IMR-90 (cell line): Measurements from ENCODE around the gene NTRK3. TPM values are rescaled to one million over a fixed set of nuclear protein-coding genes. Genes with fewer than 3 reads are reported as not detected.

ENCODE experiments used
- ATAC-seq: fragments of 200-7000 bp; cut with Tn5 transposase; 2 replicates; pipeline ENCODE4 v1.9.1; 2020; ENCODE audit warnings: low read depth, mild to moderate bottlenecking, moderate library complexity
- BruUV-seq: library from RNA; stranded (reverse); fragments of 400-500 nt; replicated peaks from 2 replicates; lab custom pipeline; 2021; lab: Mats Ljungman, UMichigan
- CTCF ChIA-PET: fragments of 300-600 bp; formaldehyde crosslinking; extraction: SDS; loops from one replicate; lab custom pipeline; 2021; ENCODE audit warnings: antibody characterized with exemption; lab: Yijun Ruan, JAX
- POLR2A ChIA-PET: fragments of 300-600 bp; sonication (Branson Sonifier 250); formaldehyde crosslinking; loops from one replicate; lab custom pipeline; 2022; ENCODE audit warnings: antibody characterized with exemption; ENCODE audit not compliant: unreplicated experiment; lab: Charles Lee
- DNase-seq: peaks from one replicate; pipeline ENCODE4 v3.0.0; 2013
- H2AFZ ChIP-seq: replicated peaks from 2 replicates; pipeline ENCODE3; 2013; ENCODE audit warnings: low read length, mild to moderate bottlenecking; ENCODE audit not compliant: poor library complexity
- H2AK5ac ChIP-seq: 2 replicates; pipeline ENCODE4 v1.6.1; 2013; ENCODE audit warnings: low read depth, low read length, inconsistent platforms
- H2AK9ac ChIP-seq: replicated peaks from 2 replicates; pipeline ENCODE3; 2013; ENCODE audit warnings: mild to moderate bottlenecking, low read depth, low read length, moderate library complexity; ENCODE audit not compliant: poor library complexity
- H2BK120ac ChIP-seq: 2 replicates; pipeline ENCODE4 v1.6.1; 2013; ENCODE audit warnings: low read depth, low read length, inconsistent platforms
- H2BK15ac ChIP-seq: 3 replicates; pipeline ENCODE4 v1.6.1; 2013; ENCODE audit warnings: low read depth, low read length, inconsistent platforms
- H2BK20ac ChIP-seq: 2 replicates; pipeline ENCODE4 v1.6.1; 2013; ENCODE audit warnings: low read depth, mild to moderate bottlenecking, inconsistent platforms, low read length, moderate library complexity
- H2BK5ac ChIP-seq: 2 replicates; pipeline ENCODE4 v1.6.1; 2013; ENCODE audit warnings: mild to moderate bottlenecking, low read depth, low read length, inconsistent platforms; ENCODE audit not compliant: poor library complexity, severe bottlenecking
- H3K14ac ChIP-seq: replicated peaks from 2 replicates; pipeline ENCODE4 v1.6.1; 2013; ENCODE audit warnings: low read depth, low read length, inconsistent platforms
- H3K18ac ChIP-seq: 2 replicates; pipeline ENCODE4 v1.6.1; 2013; ENCODE audit warnings: low read depth, low read length, control low read depth
- H3K23ac ChIP-seq: 2 replicates; pipeline ENCODE4 v1.6.1; 2013; ENCODE audit warnings: low read depth, low read length, inconsistent platforms
- H3K27ac ChIP-seq: 2 replicates; pipeline ENCODE4 v1.5.1; 2013; ENCODE audit warnings: mild to moderate bottlenecking, control low read depth, low read length; ENCODE audit not compliant: insufficient read depth
- H3K27me3 ChIP-seq: 2 replicates; pipeline ENCODE4 v1.6.1; 2013; ENCODE audit warnings: low read length; ENCODE audit not compliant: control insufficient read depth, insufficient read depth
- H3K36me3 ChIP-seq: 2 replicates; pipeline ENCODE4 v1.6.1; 2013; ENCODE audit warnings: low read length, mixed read lengths; ENCODE audit not compliant: control insufficient read depth, insufficient read depth
- H3K4ac ChIP-seq: 2 replicates; pipeline ENCODE4 v1.6.1; 2013; ENCODE audit warnings: low read depth, low read length, inconsistent platforms
- H3K4me1 ChIP-seq: 2 replicates; pipeline ENCODE4 v1.6.1; 2013; ENCODE audit warnings: low read length, mixed read lengths; ENCODE audit not compliant: control insufficient read depth, insufficient read depth
- H3K4me2 ChIP-seq: 2 replicates; pipeline ENCODE4 v1.6.1; 2013; ENCODE audit warnings: low read depth, mild to moderate bottlenecking, control low read depth, low read length, moderate library complexity
- H3K4me3 ChIP-seq: 2 replicates; pipeline ENCODE4 v1.5.1; 2013; ENCODE audit warnings: low read depth, mild to moderate bottlenecking, control low read depth, low read length, moderate library complexity; ENCODE audit not compliant: insufficient read depth
- H3K56ac ChIP-seq: 2 replicates; pipeline ENCODE4 v1.6.1; 2013; ENCODE audit warnings: low read length, inconsistent platforms; ENCODE audit not compliant: insufficient read depth; ENCODE audit errors: extremely low read depth
- H3K79me1 ChIP-seq, 2 experiments: 2 replicates each; pipeline ENCODE4 v1.6.1; 2013; ENCODE audit warnings: low read length in 2 of 2, inconsistent platforms in 1 of 2, low read depth in 1 of 2
- H3K9ac ChIP-seq: 2 replicates; pipeline ENCODE4 v1.6.1; 2013; ENCODE audit warnings: low read depth, low read length, control low read depth
- H3K9me1 ChIP-seq: 2 replicates; pipeline ENCODE4 v1.6.1; 2013; ENCODE audit warnings: low read length, inconsistent platforms; ENCODE audit not compliant: insufficient read depth
- H3K9me3 ChIP-seq: 2 replicates; pipeline ENCODE4 v1.6.1; 2013; ENCODE audit warnings: low read length; ENCODE audit not compliant: control insufficient read depth, insufficient read depth
- H4K20me1 ChIP-seq: 2 replicates; pipeline ENCODE4 v1.6.1; 2013; ENCODE audit warnings: low read length, inconsistent platforms; ENCODE audit not compliant: insufficient read depth
- H4K5ac ChIP-seq: 2 replicates; pipeline ENCODE4 v1.6.1; 2013; ENCODE audit warnings: mild to moderate bottlenecking, low read depth, low read length, control low read depth
- H4K8ac ChIP-seq, 2 experiments: 2 replicates each; pipeline ENCODE4 v1.6.1; 2013; ENCODE audit warnings: low read depth in 2 of 2, low read length in 2 of 2, control low read depth in 1 of 2, inconsistent platforms in 1 of 2
- H4K91ac ChIP-seq: 2 replicates; pipeline ENCODE4 v1.6.1; 2013; ENCODE audit warnings: low read depth, low read length, inconsistent platforms; ENCODE audit not compliant: insufficient read depth
- BHLHE40 ChIP-seq: fragments of 150-350 bp; IDR thresholded peaks from 2 replicates; pipeline ENCODE4 v1.6.1; 2016; ENCODE audit warnings: mild to moderate bottlenecking, low read depth, low read length
- CEBPB ChIP-seq: IDR thresholded peaks from 2 replicates; pipeline ENCODE4 v1.6.1; 2012; ENCODE audit warnings: low read depth, low read length, improper control_type of control experiment
- CHD1 ChIP-seq: IDR thresholded peaks from 2 replicates; pipeline ENCODE4 v1.6.1; 2012; ENCODE audit warnings: low read depth, low read length, improper control_type of control experiment
- CTCF ChIP-seq: conservative IDR thresholded peaks from 2 replicates; pipeline ENCODE4 v1.5.1; 2012; ENCODE audit warnings: mild to moderate bottlenecking, low read depth, low read length, improper control_type of control experiment
- ELK1 ChIP-seq: fragments of 150-350 bp; IDR thresholded peaks from 2 replicates; pipeline ENCODE4 v1.6.1; 2016; ENCODE audit warnings: low read depth, mild to moderate bottlenecking, low read length, moderate library complexity, borderline replicate concordance
- FOS ChIP-seq: fragments of 150-350 bp; IDR thresholded peaks from 2 replicates; pipeline ENCODE4 v1.6.1; 2016; ENCODE audit warnings: low read depth, low read length
- MAFK ChIP-seq: IDR thresholded peaks from 2 replicates; pipeline ENCODE4 v1.6.1; 2012; ENCODE audit warnings: low read depth, low read length, improper control_type of control experiment
- MAZ ChIP-seq: IDR thresholded peaks from 2 replicates; pipeline ENCODE4 v1.6.1; 2012; ENCODE audit warnings: low read depth, mild to moderate bottlenecking, low read length, improper control_type of control experiment, moderate library complexity, borderline replicate concordance
- MXI1 ChIP-seq: IDR thresholded peaks from 2 replicates; pipeline ENCODE4 v1.6.1; 2012; ENCODE audit warnings: low read depth, mild to moderate bottlenecking, low read length, moderate library complexity, borderline replicate concordance
- NFE2L2 ChIP-seq: fragments of 150-350 bp; IDR thresholded peaks from 2 replicates; pipeline ENCODE4 v1.6.1; 2016; ENCODE audit warnings: low read depth, mild to moderate bottlenecking, low read length
- POLR2A ChIP-seq: IDR thresholded peaks from 2 replicates; pipeline ENCODE4 v1.6.1; 2012; ENCODE audit warnings: mild to moderate bottlenecking, low read depth, low read length
- RAD21 ChIP-seq: IDR thresholded peaks from 2 replicates; pipeline ENCODE4 v1.6.1; 2012; ENCODE audit warnings: low read length, improper control_type of control experiment
- RCOR1 ChIP-seq: IDR thresholded peaks from 2 replicates; pipeline ENCODE4 v1.6.1; 2012; ENCODE audit warnings: mild to moderate bottlenecking, low read length, improper control_type of control experiment; ENCODE audit not compliant: insufficient replicate concordance
- RFX5 ChIP-seq: IDR thresholded peaks from 2 replicates; pipeline ENCODE4 v1.8.0; 2012; ENCODE audit warnings: low read depth, mild to moderate bottlenecking, low read length, moderate library complexity
- SMC3 ChIP-seq: fragments of 150-350 bp; IDR thresholded peaks from 2 replicates; pipeline ENCODE4 v1.6.1; 2016; ENCODE audit warnings: low read depth, mild to moderate bottlenecking, antibody characterized with exemption, low read length, moderate library complexity
- USF2 ChIP-seq: fragments of 150-350 bp; IDR thresholded peaks from 2 replicates; pipeline ENCODE4 v1.6.1; 2017; ENCODE audit warnings: mild to moderate bottlenecking, antibody characterized with exemption, low read length, low read depth
- WGBS, 2 experiments: methylation state at CpG; one replicate each; pipeline versions ENCODE4 v1.1.5 to v1.1.7; 2013; ENCODE audit warnings: missing lambda C conversion rate in 2 of 2; ENCODE audit not compliant: insufficient read length in 1 of 2; ENCODE audit errors: extremely low coverage in 2 of 2; 5-methylcytosine and 5-hydroxymethylcytosine counted together
- dilution Hi-C: fragments of 300-500 bp; cut with HindIII; formaldehyde crosslinking; loops from one replicate; pipeline ENCODE4 v1.14.3; 2018; ENCODE audit warnings: low sequenced_read_pairs; ENCODE audit not compliant: unreplicated experiment
- in situ Hi-C: fragments of 300-500 bp; cut with MboI; formaldehyde crosslinking; loops from 3 replicates; pipeline ENCODE4 v1.14.3; 2019; ENCODE audit warnings: low sequenced_read_pairs, inconsistent platforms, mixed read lengths
- intact Hi-C: fragments of 100-400 bp; cut with micrococcal nuclease; formaldehyde crosslinking; loops from 2 replicates; pipeline ENCODE4 v1.10.0; 2022
- polyA plus RNA-seq, 3 experiments: library from polyadenylated mRNA; depleted of rRNA; stranded (reverse); fragments of >200 nt; gene quantifications; 2 replicates each; pipeline ENCODE4 v1.2.3, GENCODE V29; 2012; ENCODE audit warnings: low replicate concordance in 1 of 3
- total RNA-seq: library from RNA; depleted of rRNA; stranded (reverse); fragments of >200 nt; gene quantifications from 2 replicates; pipeline ENCODE4 v1.2.3, GENCODE V29; 2012

NTRK3 gene
- total and polyA plus RNA-seq, 2 of the 4 experiments (the other 2 are of a cell fraction) = under 0.01 to 0.15 TPM

- DNase-seq (no peak), ATAC-seq (no peak)
- no peak overlapping the region for H3K56ac ChIP-seq
- no peak overlapping the region for H3K4me2 ChIP-seq
- no peak overlapping the region for H2BK20ac ChIP-seq
- H2BK5ac ChIP-seq = no peak overlapping the region
- no peak overlapping the region for H2BK15ac ChIP-seq
- no peak overlapping the region for H3K4me3 ChIP-seq
- H3K79me1 ChIP-seq = no peaks in the 10 kb centered on the region
- H3K4ac ChIP-seq = no peak overlapping the region
- in situ Hi-C loops = no loop called here
- no peak overlapping the region for H3K9ac ChIP-seq
- POLR2A ChIA-PET = no interaction called here
- dilution Hi-C loops = no loop called here
- H3K27me3 ChIP-seq = no peaks in the 10 kb centered on the region
- BruUV-seq = no TSS peak
- no peak overlapping the region for H2AK9ac ChIP-seq
- H3K4me1 ChIP-seq = no peaks in the 10 kb centered on the region
- no peak overlapping the region for H4K8ac ChIP-seq
- H2BK120ac ChIP-seq = no peak overlapping the region
- no peak overlapping the region for H2AK5ac ChIP-seq
- no peak overlapping the region for H3K14ac ChIP-seq
- H3K9me1 ChIP-seq = no peaks in the 10 kb centered on the region
- H4K91ac ChIP-seq = no peak overlapping the region
- H3K27ac ChIP-seq = no peak overlapping the region
- no peak for TF ChIP-seq CTCF
- no peak for TF ChIP-seq FOS
- no peak for TF ChIP-seq ELK1
- TF ChIP-seq CHD1 = no peak
- TF ChIP-seq RAD21 = no peak
- no peak for TF ChIP-seq RFX5
- no peak for TF ChIP-seq BHLHE40
- no peak for TF ChIP-seq MAFK
- no peak for TF ChIP-seq SMC3
- TF ChIP-seq CEBPB = no peak
- TF ChIP-seq MAZ = no peak
- TF ChIP-seq POLR2A = no peak
- no peak for TF ChIP-seq MXI1
- no peak for TF ChIP-seq RCOR1
- TF ChIP-seq NFE2L2 = no peak
- no peak for TF ChIP-seq USF2
- CTCF ChIA-PET = no interaction called here
- WGBS, 2 experiments = no CpG with 5 or more reads among the region's 12 CpGs
- H2AFZ ChIP-seq = no peak overlapping the region
- H4K20me1 ChIP-seq = no peaks in the 10 kb centered on the region
- no peak overlapping the region for H3K18ac ChIP-seq
- no peak overlapping the region for H3K23ac ChIP-seq
- peaks cover 35% of the 10 kb centered on the region for H3K9me3 ChIP-seq
- H3K36me3 ChIP-seq = no peaks in the 10 kb centered on the region
- H4K5ac ChIP-seq = no peak overlapping the region
- intact Hi-C loops = no loop called here
Observed at GRCh38 chr15:88115486-88116152, 140.9 kb downstream of the NTRK3 start.
